Epithelial cell of esophagus (primary cell): ENCODE data around the gene ADARB2.

ENCODE experiments used
- DNase-seq: peaks from one replicate; pipeline ENCODE4 v3.0.0; 2010; ENCODE audit warnings: low read depth
- H3K4me3 ChIP-seq: 2 replicates; pipeline ENCODE4 v1.5.1; 2011; ENCODE audit warnings: mild to moderate bottlenecking, low read length, control low read depth
- TF ChIP-seq, protein P1 (sequence below): IDR thresholded peaks from 2 replicates; pipeline ENCODE4 v1.5.1; 2011; ENCODE audit warnings: low read depth, mild to moderate bottlenecking, low read length, control low read depth, inconsistent platforms; ENCODE audit not compliant: insufficient read depth; ENCODE audit errors: missing control alignments

ADARB2 gene

DNA sequence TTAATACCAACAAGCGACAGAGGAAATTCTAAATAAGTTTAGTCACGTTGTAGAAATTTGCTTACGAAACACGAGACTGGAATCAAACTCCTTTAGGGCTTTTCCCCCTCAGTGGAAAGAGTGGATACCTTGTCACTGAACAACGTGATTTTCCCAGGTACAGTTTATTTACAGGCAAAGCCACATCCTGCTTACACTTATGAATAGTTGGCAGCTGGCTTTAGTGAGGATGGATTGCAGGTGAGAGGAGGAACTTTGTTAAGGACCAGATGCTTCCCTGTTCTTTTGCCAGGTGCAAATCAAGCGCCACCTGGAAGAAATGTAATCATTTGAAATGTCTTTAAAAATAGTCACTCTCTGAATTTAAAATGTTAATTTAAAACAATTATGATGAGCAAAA lies 282.4 kb downstream of the ADARB2 start:
- TF ChIP-seq, protein P1, sequence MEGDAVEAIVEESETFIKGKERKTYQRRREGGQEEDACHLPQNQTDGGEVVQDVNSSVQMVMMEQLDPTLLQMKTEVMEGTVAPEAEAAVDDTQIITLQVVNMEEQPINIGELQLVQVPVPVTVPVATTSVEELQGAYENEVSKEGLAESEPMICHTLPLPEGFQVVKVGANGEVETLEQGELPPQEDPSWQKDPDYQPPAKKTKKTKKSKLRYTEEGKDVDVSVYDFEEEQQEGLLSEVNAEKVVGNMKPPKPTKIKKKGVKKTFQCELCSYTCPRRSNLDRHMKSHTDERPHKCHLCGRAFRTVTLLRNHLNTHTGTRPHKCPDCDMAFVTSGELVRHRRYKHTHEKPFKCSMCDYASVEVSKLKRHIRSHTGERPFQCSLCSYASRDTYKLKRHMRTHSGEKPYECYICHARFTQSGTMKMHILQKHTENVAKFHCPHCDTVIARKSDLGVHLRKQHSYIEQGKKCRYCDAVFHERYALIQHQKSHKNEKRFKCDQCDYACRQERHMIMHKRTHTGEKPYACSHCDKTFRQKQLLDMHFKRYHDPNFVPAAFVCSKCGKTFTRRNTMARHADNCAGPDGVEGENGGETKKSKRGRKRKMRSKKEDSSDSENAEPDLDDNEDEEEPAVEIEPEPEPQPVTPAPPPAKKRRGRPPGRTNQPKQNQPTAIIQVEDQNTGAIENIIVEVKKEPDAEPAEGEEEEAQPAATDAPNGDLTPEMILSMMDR: no peak
- H3K4me3 ChIP-seq: no peak overlapping the region
- DNase-seq: no peak

DNA sequence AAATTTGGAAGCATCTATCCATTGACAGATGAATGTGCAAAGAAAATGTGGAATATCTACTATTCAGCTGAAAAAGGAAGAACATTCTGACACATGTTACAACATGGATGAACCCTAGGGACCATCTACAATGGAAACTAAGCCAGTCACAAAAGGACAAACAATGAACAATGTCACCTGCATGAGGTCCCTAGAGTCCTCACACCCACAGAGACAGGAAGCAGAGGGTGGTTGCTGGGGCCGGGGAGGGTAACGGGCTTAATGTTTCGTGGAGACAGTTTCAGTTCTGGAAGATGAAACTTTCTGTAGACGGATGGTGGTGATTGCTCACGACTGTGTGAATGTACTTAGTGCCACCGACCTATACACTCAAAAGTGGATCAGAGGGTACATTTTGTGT lies 282.9 kb downstream of the ADARB2 start:
- no peak for DNase-seq
- TF ChIP-seq, protein P1: no peak
- H3K4me3 ChIP-seq: no peak overlapping the region

DNA sequence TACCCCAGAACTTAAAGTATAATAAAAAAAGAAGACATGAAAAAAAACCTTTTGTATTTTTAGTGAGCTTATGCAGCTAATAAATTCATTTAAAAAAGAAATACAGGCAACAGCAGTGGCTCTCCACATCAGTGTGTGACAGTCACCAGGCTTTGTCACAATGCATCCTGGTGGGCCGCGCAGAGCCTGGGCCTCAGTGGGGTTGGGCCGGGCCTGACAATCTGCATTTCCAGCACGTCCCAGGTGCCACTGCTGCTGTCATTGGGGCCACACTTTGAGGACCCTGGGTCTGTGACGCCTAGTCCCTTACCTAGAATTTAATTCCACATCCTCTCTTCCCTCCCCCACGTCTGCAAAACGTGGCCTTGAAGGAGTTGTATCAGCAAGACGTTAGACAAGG lies 284.5 kb downstream of the ADARB2 start:
- no peak for DNase-seq
- TF ChIP-seq, protein P1: no peak
- H3K4me3 ChIP-seq: no peak overlapping the region

DNA sequence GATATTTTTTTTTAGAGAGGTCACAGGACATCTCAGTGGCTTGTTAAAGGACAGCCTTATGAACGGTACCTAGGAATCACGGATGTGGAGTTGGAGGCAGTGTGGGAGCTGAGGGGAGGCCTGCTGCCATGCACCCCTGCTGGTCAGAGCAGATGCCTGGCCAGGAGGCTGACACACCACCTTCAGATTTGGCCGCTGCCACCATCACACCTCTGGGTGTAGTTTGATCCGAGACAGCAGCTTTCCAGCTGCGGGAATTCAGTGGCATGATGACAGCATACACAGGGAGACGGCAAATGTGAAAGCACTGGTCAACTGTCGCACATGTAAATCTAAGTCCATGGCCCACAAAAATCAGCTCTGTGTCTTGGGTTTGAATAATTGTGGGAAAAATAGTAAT lies 285.4 kb downstream of the ADARB2 start:
- no peak for DNase-seq
- no peak overlapping the region for H3K4me3 ChIP-seq
- TF ChIP-seq, protein P1: no peak

DNA sequence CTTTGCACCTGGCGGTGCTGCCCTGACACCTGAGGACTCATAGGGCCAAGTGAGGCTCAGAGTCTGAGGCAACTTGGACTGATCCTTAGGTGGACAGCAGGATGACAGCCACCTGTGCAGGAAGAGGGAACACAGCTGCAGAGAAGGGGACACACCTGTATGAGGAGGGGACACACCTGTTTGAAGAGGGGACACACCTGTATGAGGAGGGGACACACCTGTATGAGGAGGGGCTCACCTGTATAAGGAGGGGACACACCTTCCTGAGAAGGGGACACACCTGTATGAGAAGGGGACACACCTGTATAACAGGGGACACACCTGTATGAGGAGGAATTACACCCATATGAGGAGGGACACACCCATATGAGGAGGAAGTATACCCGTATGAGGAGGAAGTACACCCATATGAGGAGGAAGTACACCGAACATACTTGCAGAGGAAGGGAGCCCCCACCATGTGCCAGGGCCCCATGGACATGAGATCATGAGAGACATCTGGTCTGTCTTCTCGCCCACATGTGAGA lies 285.9 kb downstream of the ADARB2 start:
- H3K4me3 ChIP-seq: no peak overlapping the region
- no peak for DNase-seq
- TF ChIP-seq, protein P1: no peak

DNA sequence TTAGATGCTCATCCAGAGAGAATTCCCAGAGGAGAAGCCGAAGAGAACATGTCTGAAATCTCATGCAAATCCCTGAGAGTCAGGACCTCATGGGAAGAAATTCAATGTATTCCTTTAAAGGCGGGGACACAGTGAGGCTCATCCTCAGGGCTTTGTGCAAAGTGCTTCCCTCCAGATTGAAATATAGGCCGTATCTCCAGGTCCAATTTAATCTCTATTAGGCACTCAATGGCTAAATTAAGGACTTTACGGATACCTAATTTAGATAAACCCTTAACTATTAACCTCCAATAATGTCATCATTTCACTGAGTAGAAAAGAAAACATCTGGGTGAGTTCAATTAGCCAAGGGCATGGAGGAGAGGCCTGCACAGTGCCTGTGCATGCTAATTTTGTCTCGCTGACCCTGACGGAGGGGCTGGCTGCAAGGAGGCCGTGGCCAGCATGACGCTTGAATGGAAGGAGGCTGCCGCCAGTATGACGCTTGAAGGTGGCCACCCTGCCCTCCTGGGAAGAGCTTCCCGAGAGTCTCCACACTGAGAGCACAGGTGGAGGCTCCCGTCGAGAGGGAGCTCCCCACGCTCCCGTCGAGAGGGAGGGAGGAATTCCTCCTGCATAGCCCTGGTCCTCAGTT lies 287.6 kb downstream of the ADARB2 start:
- TF ChIP-seq, protein P1: no peak
- H3K4me3 ChIP-seq: no peak overlapping the region
- no peak for DNase-seq

DNA sequence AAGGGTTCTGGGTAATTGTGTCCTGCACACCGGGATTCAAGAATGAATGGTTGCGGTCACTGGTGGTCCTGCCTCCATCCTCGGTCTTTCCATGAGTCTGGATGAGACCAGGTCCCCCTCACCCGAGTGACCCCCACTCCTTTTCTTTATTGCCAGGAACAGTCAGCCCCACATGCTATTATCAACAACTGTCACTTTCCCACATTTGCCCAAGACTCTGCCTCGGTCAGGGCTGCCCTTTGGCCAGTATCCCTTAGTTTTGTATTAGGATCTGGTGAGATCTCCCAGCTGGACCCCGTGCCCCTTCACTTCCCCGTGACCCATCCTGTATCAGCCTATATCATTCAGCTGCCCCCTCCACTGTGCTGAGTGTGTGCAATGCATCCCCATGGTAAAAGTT lies 288.3 kb downstream of the ADARB2 start:
- TF ChIP-seq, protein P1: no peak
- no peak overlapping the region for H3K4me3 ChIP-seq
- DNase-seq: no peak
